CMK (cell line): ENCODE data around the gene PPP1R9A.

Experiments
- DNase-seq: peaks from one replicate; pipeline ENCODE4 v3.0.0-alpha.2; 2010; ENCODE audit warnings: low read depth

PPP1R9A gene

DNA sequence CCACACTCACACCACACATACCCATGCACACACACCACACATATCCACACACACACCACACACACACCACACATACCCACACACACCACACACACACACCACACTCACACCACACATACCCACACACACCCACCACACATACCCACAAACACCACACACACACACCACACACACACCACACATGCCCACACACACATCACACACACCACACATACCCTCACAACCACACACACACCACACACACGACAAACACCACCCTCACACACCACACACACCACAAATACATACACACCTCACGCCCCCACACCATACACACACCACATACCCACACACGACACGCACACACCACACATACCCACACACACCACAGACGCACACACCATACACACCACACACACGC, 297.2 kb downstream of the PPP1R9A start:
- DNase-seq, result no peak

DNA sequence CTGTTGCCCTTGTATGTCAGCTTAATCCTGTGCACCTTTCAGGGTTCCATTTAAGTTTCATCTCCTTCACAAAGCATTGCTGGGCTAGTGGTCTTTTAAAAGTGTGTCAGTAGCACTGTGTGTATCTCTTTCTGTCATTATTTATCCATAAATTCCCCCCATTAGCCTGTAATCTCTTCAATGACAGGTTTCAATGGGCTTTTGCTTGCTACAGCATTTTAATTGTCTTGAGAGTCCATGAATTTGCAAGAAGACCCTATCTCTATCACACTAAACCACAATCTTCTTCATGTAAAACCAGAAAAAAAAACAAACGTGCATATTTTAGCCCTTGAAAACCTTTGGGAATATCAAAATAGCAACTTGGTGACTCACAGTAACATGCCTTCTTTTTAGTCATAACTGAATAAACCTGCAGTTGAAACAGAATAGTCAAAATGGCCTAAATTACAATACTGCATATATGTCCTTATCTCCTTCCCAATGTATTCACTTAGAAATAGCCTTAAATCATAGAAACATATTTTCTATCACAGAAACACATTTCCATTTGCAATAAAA, 298.4 kb downstream of the PPP1R9A start:
- DNase-seq, result no peak

DNA sequence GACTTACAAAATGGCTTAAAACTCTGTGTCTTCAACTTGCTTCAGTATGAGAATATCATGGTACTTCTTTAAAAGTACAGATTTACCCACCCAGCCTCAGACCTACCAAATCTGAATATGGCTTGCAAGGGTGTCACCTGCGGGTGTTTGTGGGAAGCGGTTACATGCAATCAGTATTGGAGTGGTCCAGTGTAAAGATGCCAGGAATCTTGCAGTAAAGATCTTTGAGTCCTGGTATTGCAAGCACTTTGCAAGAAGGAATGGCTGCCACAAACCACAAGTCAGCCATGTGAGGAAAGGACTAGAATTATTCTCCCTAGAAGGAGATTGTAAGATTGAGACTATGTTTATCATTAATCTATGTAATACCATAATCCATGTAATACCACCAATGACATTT, 301.9 kb downstream of the PPP1R9A start:
- no peak for DNase-seq

DNA sequence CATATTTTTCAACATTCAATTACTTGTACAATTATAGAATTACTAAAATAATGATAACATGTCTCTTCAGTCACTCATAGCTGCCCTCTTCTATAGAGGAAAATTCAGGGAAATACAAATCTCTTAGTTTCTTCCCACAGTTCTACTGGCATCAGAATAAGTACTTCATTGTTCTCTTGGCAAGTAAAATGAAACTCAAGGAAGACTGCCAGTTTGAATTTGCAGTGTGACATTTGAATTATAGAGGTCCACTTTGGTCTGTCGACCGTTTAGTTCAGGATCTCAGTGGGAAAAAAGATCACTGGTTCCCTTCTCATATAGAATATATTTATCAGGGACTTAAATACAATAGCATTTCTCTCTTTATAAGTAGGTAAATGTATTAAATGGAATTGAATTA, 302.4 kb downstream of the PPP1R9A start:
- DNase-seq, result no peak

DNA sequence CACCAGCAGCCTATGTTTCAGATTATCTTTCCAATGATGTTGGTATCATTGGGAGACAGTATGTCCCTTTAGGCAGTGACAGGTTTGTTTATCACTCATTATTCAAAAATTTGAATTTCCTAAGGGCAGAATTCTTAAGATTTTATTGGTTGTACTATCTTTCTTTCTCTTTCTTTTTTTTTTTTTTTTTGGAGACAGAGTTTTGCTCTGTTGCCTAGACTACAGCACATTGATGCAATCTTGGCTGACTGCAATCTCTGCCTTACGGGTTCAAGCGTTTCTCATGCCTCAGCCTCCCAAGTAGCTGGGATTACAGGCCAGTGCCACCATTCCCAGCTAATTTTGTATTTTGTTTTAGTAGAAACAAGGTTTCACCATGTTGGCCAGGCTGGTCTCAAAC, 305.8 kb downstream of the PPP1R9A start:
- no peak for DNase-seq

DNA sequence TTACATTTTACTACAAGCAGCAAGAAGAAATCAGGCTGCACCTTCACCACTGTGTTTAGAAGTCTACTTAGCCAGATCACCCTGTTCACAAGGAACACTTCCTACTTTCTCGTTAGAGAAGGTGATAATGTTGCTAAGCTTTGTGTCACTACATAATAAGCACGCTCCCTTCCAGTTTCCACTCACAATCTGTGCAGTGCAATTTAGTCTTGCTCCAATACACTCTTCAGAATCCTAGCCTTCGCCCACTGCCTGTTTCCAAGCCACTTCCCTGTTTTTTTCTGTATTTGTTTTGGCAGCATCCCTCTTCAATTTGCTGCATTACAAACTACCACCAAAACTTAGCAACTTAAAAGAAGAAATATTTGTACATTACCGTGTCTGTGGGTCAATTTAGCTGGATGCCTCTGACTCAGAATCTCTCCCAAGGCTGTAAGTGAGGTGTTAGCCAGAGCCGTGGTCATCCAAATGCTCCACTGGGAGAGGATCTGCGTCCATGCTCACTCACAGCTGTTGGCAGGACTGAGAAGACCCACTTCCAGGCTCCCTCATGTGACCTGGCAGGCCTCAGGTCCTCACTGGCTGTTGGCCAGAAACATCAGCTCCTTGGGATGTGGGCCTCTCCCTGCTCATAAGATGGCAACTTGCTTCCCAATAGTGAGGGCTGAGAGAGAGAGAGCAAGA, 306.6 kb downstream of the PPP1R9A start:
- DNase-seq, result no peak

DNA sequence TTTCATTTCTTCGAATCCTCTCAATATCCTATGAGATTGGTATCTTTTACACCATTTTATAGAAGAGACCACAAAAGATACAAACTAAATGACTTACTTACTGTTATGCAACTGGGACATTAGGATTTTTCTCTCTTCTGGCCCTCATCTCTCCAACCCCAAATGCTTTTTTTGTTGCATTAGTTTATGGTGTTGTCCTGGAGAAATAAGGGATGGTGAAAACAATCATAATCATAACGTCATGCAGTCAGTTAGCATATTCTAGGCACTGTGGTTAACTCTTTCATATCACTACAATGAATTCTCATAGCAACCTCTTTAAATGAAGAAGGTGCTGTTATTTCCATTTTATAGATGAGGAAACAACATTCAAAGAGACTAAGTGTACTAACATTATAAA, 312.3 kb downstream of the PPP1R9A start:
- DNase-seq, result no peak

DNA sequence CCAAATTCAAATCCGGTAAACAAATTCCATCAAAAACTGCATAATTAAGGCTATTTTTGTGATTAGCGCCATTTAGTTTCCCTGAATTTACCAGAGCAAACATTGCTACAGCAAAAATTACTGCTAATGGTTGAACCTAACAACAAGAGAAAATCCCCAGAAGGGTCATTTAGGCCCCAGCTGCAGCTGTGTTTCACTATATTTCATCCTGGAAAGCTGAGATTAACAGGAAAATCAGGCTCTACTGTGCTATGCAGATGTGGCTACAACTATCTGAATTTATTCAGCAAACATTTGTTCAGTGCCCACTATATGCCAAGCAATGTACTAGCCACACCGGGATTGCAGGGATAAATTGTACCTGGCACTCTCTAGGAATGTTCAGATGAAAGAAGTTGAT, 312.9 kb downstream of the PPP1R9A start:
- DNase-seq, result no peak

DNA sequence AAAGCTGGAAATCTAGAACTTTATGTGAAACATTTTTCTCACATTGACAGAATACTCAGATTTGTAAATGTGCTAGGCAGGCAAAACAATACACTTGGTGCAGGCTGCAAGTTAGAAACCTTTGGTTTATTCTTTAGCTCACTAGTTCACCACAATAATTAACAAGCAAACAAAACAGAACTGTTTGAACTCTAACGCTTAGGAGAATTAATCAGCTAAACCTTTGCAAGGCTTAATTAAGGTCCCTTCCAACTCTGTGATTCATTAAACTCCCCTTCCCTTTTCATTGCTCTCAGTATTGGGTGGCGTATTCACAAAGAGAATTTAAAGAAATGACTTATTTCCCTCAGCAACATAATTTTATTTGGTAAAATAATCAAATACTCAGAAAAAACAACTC, 317.9 kb downstream of the PPP1R9A start:
- no peak for DNase-seq

DNA sequence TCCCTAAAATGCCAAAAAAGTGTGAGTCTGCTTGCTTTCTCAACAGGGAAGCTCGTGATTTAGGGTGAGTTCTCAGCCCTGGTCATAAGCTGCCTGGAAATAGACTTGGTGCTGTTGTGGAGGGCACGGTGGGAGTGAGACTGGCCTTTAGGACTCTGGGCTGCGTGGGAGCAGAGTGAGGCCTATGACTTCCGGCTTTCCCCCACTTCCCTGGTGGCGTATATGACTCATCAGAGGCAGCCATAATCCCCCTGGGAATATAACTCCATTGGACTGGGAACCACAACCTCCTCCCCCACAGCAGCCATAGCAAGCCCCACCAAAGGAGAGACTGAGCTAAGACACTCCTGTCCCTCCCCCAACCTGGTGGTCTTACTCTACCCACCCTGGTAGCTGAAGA, 321.9 kb downstream of the PPP1R9A start:
- DNase-seq, result no peak

DNA sequence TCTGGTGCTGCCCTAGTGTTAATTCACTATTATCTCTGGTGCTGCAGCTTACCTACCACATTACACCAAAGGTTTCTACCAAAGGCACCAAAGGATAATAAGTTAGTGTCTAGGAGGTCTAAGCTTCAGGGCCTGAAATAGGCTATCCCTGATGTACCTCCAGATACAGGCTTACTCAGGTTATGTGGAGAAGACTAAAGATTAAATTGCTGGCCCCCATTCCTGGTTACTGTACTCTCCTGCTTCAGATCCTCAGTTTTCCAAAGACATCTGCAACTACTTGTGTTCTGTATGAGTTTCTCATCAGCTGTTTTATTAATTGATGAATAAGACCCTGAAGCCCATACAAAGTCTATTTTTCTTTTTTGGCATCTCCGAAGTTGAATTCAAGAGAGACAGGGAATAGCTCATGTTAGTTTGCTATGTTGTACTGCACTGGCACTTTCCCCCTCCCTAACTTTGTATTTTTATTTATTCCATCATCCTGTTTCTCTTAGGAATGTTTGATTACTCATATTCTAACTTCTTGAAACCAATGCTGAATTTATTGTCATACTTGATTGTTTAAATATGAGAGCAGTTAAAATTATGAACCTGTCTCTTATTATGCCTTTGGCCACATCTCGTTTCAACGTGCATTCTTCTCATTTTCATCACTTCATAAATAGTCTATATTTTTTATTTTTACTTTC, 331.0 kb downstream of the PPP1R9A start:
- DNase-seq, result no peak

DNA sequence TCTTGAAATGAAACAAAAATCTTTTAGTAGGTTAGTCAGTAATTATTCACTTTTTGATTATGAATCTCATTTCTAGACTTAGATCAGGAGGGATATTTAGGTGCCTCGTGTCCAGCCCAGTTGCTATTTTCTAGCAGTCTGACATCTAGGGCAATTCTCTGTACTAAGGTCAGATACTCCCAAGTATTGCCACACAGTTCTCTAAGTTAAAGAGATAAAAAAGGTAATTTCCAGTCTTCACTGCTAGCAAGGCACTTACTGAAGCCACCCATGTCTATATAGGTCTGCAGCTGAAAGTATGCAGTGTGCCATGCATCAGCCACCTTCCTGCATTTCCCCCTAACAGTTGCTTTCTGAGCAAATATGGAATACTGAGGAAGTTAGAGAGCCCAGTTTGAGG, 333.5 kb downstream of the PPP1R9A start:
- no peak for DNase-seq

DNA sequence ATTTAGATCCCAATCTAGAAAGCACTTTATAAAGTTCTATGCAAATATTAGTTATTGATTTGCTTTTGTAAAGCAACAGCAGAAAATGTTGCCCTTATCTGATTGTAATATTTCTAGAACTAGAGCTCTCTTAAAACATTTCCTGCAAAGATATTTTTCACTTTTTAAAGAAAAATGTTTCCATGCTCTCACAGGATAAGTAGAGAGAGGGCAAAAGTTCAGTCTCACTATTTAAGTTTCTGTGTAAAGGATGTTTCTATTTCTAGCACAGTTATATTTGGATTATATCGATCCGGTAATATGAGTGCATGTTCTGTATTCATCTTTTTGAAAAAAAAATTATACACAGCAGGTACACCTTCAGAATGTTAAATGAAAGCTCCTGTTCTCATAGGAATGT, 334.9 kb downstream of the PPP1R9A start:
- DNase-seq, result no peak

DNA sequence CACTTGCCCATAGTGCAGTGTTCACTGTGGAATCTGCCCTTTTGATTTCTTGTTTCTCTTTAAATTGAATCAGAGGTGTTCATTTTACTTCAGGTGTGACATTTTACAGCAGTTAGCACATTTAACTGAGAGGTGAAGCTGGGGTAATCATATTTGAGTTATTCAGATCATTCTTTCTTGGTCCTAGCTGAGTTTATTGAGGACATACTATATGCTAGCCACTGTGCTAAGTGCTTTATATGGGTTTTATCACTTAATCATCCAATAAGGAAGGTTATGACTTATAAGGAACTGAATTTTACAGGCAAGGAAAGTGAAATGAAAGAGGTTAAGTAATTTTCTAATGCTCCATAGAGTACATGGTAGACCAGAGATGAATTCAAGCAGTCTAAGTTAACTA, 337.2 kb downstream of the PPP1R9A start:
- DNase-seq, result no peak

DNA sequence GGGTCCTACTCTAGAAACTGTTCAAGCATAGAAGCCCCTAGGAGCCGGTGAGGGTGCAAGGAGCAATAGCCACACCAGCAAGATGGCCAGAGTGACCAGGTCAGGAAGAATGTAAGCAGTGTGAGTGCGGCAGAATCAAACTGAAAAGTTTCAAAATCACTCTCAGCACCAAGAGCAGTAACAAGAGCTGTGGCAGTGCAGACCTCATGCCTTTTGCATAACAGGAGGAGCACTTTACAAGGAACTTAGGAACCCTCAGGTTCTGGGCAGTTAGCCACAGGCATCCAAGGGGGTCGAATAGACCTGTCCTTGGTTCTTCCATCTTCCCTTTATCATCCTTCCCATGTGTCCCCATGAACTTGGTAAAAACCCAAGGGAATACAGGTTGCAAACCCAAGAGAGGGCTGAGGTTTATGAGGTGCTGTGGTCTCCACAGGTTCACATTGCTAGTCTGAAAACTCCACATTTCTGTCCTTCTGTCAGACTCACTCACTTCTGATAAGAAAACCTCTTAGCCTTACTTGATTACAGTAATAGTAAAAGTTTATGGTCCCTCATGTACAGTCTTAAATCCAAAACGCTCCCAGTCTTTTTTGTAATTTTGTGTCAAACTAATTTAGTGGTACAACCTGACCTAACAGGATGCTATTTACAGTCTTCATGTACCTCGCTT, 338.6 kb downstream of the PPP1R9A start:
- DNase-seq, result no peak

DNA sequence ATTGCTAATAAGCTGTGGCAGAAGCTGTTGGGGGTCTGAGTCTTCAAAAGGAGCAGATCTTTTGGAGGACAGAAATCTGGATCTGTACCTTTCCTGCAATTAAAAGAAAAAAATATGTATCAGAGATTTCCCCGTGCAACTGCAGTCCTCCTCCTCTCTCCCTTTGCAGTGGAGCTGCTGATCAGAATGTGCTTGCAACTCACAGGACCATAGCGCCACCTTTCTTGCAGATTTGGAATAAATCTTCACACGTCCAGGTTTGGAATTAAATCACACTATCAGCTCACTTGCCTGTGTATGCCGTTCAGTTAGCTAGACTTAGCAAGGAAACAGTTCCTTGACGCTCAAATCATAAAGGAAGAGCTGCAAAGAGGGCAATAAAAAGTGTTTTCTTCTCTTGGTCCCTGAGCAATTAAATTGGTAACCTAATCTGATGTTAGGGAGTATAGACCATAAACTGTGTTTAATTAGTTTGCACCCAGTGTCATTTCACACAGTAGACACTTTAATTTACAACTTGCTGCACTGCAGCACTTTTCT, 339.5 kb downstream of the PPP1R9A start:
- DNase-seq, result peak; percentile 27

DNA sequence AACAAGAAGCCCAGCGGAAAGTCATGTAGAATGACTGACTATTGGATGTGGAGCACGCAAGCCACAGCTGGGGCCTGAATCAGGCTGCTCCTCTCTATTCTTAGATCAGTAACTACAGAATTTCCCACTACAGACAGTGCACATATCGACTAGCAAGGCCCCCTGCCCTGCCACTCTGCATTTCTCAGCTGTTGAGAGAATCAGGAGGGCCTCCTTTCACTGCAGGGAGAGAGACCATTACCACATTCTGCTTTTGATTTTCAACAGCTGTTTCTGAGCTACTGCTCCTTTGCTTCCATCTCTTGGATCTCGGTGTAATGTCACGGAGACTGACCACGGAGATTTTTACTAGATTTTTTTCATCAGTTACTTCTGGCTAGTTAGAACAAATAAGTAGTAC, 343.2 kb downstream of the PPP1R9A start:
- DNase-seq, result no peak

DNA sequence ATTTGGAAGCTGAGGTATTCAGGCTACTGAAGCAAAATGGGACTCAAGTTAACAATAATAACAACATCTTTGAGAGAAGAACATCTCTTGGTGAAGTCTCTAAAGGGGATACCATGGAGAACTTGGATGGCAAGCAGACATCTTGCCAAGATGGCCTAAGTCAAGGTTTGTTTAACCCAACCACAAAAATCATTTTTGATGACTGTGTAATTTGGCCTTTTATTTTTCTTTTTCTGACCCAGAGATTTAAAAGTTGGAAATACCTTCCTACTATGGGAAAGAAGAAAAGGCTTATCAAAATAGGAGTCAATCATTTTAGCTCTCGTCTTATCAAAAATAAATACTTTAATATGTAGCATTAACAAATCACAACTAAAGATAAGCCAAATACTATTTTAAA, 344.6 kb downstream of the PPP1R9A start:
- no peak for DNase-seq

DNA sequence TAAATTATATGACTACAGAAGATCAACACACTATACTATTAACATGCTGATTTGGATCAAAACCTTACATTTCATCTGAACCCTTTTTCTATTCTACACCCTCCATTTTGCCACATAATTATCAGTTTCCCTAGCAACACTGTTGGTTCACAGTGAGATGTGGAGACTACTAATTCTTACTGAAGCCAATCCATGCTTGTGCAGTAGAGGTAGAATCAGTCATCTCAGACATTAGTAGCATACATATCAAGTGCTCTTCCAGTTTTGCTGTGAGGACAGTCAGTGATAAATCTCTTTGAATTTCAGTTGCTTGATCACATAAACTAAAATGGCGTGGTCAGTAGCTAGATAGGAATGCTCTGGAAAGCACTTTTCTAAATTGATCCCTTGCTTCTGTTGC, 346.6 kb downstream of the PPP1R9A start:
- DNase-seq, result no peak

DNA sequence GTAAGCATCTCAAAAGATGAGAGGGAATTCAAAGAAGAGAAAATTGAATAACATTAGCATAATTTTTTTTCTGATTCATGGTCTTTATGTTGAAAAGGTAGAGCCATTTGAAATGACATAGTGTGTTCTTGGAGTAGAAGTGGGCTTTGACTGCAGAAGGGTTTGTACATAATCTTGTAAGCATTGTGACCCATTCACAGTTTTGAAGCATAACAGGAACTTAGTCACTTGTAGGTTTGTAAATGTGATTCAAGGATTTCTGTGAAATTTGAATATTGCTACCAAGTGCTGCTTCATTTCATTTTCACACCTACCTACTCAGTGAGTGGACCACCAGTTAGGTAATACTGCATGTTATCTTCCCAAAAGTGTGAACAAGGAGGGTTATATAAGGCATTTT, 348.3 kb downstream of the PPP1R9A start:
- no peak for DNase-seq

DNA sequence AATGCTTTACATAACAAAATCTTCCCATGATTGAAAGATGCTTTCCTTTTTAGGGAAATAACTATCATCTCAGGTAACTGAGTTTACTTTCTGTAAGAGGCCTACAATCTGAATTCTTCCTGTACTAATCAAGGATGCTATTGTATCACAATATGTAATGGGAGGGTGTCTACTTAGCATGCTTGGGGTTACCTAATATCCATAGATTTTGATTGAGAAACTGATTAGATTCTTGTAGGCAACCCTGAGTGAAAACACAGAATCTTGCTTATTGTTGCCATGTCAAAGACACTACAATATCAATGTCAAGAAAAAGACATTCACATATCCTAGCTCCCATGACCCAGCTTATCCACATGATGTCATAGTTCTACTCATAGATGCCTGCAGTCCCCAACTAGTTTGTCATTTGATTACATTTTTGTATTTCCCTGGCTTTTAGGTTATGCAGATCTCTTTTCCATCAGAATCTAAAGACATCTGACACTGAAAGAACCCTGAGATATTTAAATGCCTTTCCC, 354.6 kb downstream of the PPP1R9A start:
- DNase-seq, result no peak

DNA sequence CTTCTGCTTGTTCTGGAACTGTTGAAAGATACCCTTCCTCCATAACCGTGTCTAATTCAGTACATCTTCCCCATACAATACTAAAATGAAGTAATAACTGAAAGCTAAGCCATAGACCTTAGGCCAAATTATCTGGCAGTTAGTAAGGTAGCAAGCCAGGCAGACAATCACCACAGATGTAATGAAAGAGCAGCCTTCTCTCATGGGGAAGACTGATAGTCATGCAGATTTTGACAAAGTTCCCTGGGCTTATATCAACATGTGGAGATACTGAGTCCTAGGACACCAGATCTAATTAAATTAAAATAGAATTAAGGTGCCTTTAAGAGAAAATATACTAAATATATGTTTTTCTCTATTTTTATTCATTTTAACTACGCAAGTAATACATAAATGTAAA, 355.5 kb downstream of the PPP1R9A start:
- DNase-seq, result no peak
